ENCODE results near the gene SOCS3.

SOCS3 gene

DNA sequence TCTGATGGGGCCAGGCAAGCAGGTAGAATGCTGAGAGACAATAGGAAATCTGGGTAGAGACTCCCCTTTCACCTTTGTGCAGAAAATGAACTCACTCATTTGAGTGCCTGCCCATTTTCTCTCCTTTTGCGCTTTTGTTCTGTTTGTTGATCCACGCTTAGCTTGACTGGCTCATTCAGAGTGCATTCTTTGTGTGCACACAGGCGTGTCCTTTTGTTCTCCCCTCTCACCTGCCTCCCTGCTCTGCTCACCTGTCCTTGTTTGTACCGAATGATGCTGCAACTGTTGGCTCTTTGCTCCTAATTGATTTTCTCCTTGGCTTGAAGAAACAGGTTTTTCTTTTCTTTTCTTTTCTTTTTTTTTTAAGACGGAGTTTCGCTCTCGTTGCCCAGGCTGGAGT lies 34.3 kb upstream of the SOCS3 start:
- in situ Hi-C loops (cut with HindIII; ENCODE audit: low pct_ligation_motif_present, low sequenced_read_pairs), result no loop called here
- no peak overlapping the region for H3K27ac ChIP-seq
- H3K4me3 ChIP-seq (ENCODE audit: low read depth, low read length), result no peak overlapping the region
- TF ChIP-seq CTCF (IDR thresholded peaks at IDR 0.05; ENCODE audit: low read depth, low read length, missing control alignments), result no peak
- H3K36me3 ChIP-seq (replicated peaks), result peaks cover 17% of the 10 kb centered on the region
- H3K27me3 ChIP-seq (replicated peaks), result no peaks in the 10 kb centered on the region
- DNase-seq, result no peak

- no peak overlapping the region for H3K27ac ChIP-seq
- peaks cover 11% of the 10 kb centered on the region for H3K36me3 ChIP-seq (replicated peaks)
- no peak for TF ChIP-seq CTCF (IDR thresholded peaks at IDR 0.05; ENCODE audit: low read depth, low read length, missing control alignments)
- in situ Hi-C loops (cut with HindIII; ENCODE audit: low pct_ligation_motif_present, low sequenced_read_pairs), result no loop called here
- DNase-seq, result no peak
- H3K27me3 ChIP-seq (replicated peaks), result no peaks in the 10 kb centered on the region
- no peak overlapping the region for H3K4me3 ChIP-seq (ENCODE audit: low read depth, low read length)
These were observed 33.7 kb upstream of the SOCS3 start for GRCh38 chr17:78393575-78393974.

DNA sequence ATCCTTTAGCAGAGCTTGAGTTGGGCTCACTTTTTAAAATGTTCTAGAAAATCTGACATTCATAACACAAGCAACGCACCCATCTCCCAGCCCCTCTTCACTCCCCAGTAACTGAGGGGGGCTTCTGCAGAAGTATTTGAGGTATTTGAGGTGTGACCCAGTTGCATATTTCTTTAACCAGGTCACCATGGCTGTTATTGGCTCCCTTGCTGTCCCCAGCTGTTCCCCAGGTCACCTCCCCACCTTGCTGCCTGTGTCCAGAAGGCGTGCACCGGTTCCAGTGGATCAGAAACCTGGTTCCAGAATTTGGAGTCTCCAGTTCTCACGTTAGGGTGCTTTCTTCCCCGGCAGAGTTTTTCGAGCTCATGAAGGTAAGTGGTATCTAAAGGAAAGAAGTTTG lies 32.4 kb upstream of the SOCS3 start:
- TF ChIP-seq CTCF (IDR thresholded peaks at IDR 0.05; ENCODE audit: low read depth, low read length, missing control alignments), result no peak
- H3K27ac ChIP-seq, result peak overlapping the region; percentile 88
- no peak overlapping the region for H3K4me3 ChIP-seq (ENCODE audit: low read depth, low read length)
- H3K27me3 ChIP-seq (replicated peaks), result no peaks in the 10 kb centered on the region
- in situ Hi-C loops (cut with HindIII; ENCODE audit: low pct_ligation_motif_present, low sequenced_read_pairs), result no loop called here
- H3K36me3 ChIP-seq (replicated peaks), result peaks cover 2% of the 10 kb centered on the region
- no peak for DNase-seq

DNA sequence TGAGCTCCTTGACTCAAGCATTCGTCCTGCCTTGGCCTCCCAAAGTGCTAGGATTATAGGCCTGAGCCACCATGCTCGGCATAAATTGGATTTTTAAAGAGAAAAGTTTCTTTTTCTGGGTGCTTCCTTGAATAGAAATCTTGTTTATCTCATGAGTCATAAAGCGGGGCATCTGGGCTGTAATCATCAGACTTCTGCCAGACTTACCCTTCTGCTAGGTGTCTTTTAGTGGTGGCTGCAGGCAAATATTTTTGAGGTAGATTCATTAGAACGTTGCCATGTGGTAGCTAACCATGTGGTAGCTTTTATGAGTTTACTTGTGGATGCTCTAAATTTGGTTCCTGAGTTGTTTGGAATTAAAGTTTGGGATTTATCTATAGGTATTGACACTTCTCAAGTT lies 32.0 kb upstream of the SOCS3 start:
- in situ Hi-C loops (cut with HindIII; ENCODE audit: low pct_ligation_motif_present, low sequenced_read_pairs), result no loop called here
- TF ChIP-seq CTCF (IDR thresholded peaks at IDR 0.05; ENCODE audit: low read depth, low read length, missing control alignments), result no peak
- H3K4me3 ChIP-seq (ENCODE audit: low read depth, low read length), result no peak overlapping the region
- H3K36me3 ChIP-seq (replicated peaks), result peaks cover 2% of the 10 kb centered on the region
- H3K27me3 ChIP-seq (replicated peaks), result no peaks in the 10 kb centered on the region
- peak; percentile 63 for DNase-seq
- peak overlapping the region; percentile 88 for H3K27ac ChIP-seq

DNA sequence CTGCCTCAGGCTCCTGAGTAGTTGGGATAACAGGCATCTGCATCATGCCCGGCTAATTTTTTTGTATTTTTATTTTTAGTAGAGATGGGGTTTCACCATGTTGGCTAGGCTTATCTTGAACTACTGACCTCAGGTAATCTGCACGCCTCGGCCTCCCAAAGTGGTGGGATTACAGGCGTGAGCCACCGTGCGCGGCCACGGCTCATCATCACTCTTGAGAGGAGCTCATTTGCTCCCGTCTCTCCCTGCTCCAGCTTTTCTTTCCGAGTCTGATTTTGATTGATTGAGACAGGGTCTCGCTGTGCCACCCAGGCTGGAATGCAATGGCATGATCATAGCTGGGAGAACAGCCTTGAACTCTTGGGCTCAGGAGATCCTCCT lies 31.2 kb upstream of the SOCS3 start:
- in situ Hi-C loops (cut with HindIII; ENCODE audit: low pct_ligation_motif_present, low sequenced_read_pairs), result no loop called here
- no peak for DNase-seq
- H3K36me3 ChIP-seq (replicated peaks), result no peaks in the 10 kb centered on the region
- H3K27ac ChIP-seq, result peak overlapping the region; percentile 88
- H3K27me3 ChIP-seq (replicated peaks), result no peaks in the 10 kb centered on the region
- H3K4me3 ChIP-seq (ENCODE audit: low read depth, low read length), result no peak overlapping the region
- TF ChIP-seq CTCF (IDR thresholded peaks at IDR 0.05; ENCODE audit: low read depth, low read length, missing control alignments), result no peak

- H3K4me3 ChIP-seq (ENCODE audit: low read depth, low read length), result no peak overlapping the region
- TF ChIP-seq CTCF (IDR thresholded peaks at IDR 0.05; ENCODE audit: low read depth, low read length, missing control alignments), result peak; percentile 51
- in situ Hi-C loops (cut with HindIII; ENCODE audit: low pct_ligation_motif_present, low sequenced_read_pairs), result no loop called here
- H3K36me3 ChIP-seq (replicated peaks), result no peaks in the 10 kb centered on the region
- peak overlapping the region; percentile 88 for H3K27ac ChIP-seq
- H3K27me3 ChIP-seq (replicated peaks), result no peaks in the 10 kb centered on the region
- DNase-seq, result peak; percentile 95
These were observed 30.6 kb upstream of the SOCS3 start for GRCh38 chr17:78390241-78391050.

Data from brain microvascular endothelial cell (primary cell).